SK-N-SH treated with all-trans-retinoic acid at 6 μM for 48 hours (cell line): ENCODE results near the gene TEX29.

Source experiments
- BACH2 ChIP-seq: fragments of 250-450 bp; sonication (Bioruptor Pico); IDR thresholded peaks from 2 replicates; pipeline ENCODE4 v1.9.0; 2021; ENCODE audit warnings: mild to moderate bottlenecking, borderline replicate concordance
- POU6F1 ChIP-seq: fragments of 250-450 bp; sonication (Bioruptor Pico); IDR thresholded peaks from 2 replicates; pipeline ENCODE4 v1.8.0; 2021; ENCODE audit warnings: low read depth, mild to moderate bottlenecking, moderate library complexity, borderline replicate concordance
- RARB ChIP-seq: fragments of 250-450 bp; sonication (Bioruptor Pico); IDR thresholded peaks from 2 replicates; pipeline ENCODE4 v1.8.0; 2021; ENCODE audit warnings: mild to moderate bottlenecking, moderate library complexity
- SNAI2 ChIP-seq: fragments of 250-450 bp; sonication (Bioruptor Pico); IDR thresholded peaks from 2 replicates; pipeline ENCODE4 v1.5.0; 2020; ENCODE audit warnings: mild to moderate bottlenecking, moderate library complexity
- ZFP3 ChIP-seq: fragments of 250-450 bp; sonication (Bioruptor Pico); IDR thresholded peaks from 2 replicates; pipeline ENCODE4 v1.5.0; 2020; ENCODE audit warnings: mild to moderate bottlenecking, moderate library complexity
- TF ChIP-seq, protein P1 (sequence below): fragments of 250-450 bp; sonication (Bioruptor Pico); IDR thresholded peaks from 2 replicates; pipeline ENCODE4 v1.8.0; 2020; ENCODE audit warnings: mild to moderate bottlenecking, moderate library complexity, borderline replicate concordance

- TF ChIP-seq, protein P1, sequence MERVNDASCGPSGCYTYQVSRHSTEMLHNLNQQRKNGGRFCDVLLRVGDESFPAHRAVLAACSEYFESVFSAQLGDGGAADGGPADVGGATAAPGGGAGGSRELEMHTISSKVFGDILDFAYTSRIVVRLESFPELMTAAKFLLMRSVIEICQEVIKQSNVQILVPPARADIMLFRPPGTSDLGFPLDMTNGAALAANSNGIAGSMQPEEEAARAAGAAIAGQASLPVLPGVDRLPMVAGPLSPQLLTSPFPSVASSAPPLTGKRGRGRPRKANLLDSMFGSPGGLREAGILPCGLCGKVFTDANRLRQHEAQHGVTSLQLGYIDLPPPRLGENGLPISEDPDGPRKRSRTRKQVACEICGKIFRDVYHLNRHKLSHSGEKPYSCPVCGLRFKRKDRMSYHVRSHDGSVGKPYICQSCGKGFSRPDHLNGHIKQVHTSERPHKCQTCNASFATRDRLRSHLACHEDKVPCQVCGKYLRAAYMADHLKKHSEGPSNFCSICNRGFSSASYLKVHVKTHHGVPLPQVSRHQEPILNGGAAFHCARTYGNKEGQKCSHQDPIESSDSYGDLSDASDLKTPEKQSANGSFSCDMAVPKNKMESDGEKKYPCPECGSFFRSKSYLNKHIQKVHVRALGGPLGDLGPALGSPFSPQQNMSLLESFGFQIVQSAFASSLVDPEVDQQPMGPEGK, result no peak
- TF ChIP-seq SNAI2 (no peak), ZFP3 (CRISPR knock-in tag) (no peak), RARB (no peak), BACH2 (CRISPR knock-in tag) (no peak), POU6F1 (CRISPR knock-in tag) (no peak)
These were observed 64.2 kb downstream of the TEX29 start for GRCh38 chr13:111384441-111385182.
